Uterus (tissue), 2 donors: ENCODE data around the gene NINL.

ENCODE experiments used
- POLR2A ChIP-seq, 2 donors: fragments of 450-650 bp; IDR thresholded peaks; one replicate each; pipeline ENCODE4 v1.6.1; 2016; ENCODE audit warnings: antibody characterized with exemption in 2 of 2, mild to moderate bottlenecking in 1 of 2, moderate library complexity in 1 of 2
- TF ChIP-seq, protein P1 (sequence below), 4 experiments: fragments of 200-600 bp in 2 of 4; fragments of 450-650 bp in 2 of 4; sonication (generic) in 2 of 4; IDR thresholded peaks; one replicate each; pipeline ENCODE4 v1.5.1; 2016 to 2019; ENCODE audit warnings: antibody characterized with exemption in 4 of 4, mild to moderate bottlenecking in 2 of 4, moderate library complexity in 1 of 4

DNA sequence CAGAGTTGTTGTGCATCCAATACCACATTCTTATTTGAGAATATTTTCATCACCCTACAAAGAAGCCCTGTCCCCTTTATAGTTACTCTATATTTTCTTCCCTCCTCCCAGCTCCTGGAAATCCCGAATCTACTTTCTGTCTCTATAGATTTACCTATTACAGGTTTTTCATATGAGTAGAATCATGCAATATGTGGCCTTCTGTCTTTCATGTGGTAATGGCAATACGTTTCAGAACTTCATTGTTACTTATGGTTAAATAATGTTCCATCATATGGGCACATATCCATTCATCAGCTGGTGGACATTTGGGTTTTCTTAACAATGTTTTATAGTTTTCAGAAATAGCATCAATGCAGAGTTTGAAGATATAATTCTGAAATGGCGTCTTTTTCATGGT is 160.8 kb downstream of the NINL start:
- TF ChIP-seq, protein P1, sequence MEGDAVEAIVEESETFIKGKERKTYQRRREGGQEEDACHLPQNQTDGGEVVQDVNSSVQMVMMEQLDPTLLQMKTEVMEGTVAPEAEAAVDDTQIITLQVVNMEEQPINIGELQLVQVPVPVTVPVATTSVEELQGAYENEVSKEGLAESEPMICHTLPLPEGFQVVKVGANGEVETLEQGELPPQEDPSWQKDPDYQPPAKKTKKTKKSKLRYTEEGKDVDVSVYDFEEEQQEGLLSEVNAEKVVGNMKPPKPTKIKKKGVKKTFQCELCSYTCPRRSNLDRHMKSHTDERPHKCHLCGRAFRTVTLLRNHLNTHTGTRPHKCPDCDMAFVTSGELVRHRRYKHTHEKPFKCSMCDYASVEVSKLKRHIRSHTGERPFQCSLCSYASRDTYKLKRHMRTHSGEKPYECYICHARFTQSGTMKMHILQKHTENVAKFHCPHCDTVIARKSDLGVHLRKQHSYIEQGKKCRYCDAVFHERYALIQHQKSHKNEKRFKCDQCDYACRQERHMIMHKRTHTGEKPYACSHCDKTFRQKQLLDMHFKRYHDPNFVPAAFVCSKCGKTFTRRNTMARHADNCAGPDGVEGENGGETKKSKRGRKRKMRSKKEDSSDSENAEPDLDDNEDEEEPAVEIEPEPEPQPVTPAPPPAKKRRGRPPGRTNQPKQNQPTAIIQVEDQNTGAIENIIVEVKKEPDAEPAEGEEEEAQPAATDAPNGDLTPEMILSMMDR (IDR thresholded peaks at IDR 0.05) = no peak
- TF ChIP-seq POLR2A (IDR thresholded peaks at IDR 0.05) = no peak
